HG02885 (cell line): ENCODE data around the gene COPS8.
A peak's percentile ranks its signal among the peaks of the same experiment; 100 is the strongest.

Experiments used
- ATAC-seq: cut with Tn5 transposase; IDR thresholded peaks from one replicate; pipeline ENCODE4 v1.9.1; 2021; ENCODE audit warnings: mild to moderate bottlenecking; ENCODE audit not compliant: unreplicated experiment, poor library complexity

The COPS8 gene

GRCh38 chr2:237097911-237098702 lies 12.4 kb downstream of the COPS8 start:
- no peak for ATAC-seq

GRCh38 chr2:237099804-237100203 lies 14.1 kb downstream of the COPS8 start:
- ATAC-seq = no peak

GRCh38 chr2:237101118-237101979 lies 15.7 kb downstream of the COPS8 start:
- ATAC-seq = no peak

- no peak for ATAC-seq
Observed at GRCh38 chr2:237102428-237102827, 16.7 kb downstream of the COPS8 start.

- no peak for ATAC-seq
Observed at GRCh38 chr2:237109421-237109934, 23.8 kb downstream of the COPS8 start.

GRCh38 chr2:237113026-237113795 lies 27.5 kb downstream of the COPS8 start:
- no peak for ATAC-seq

GRCh38 chr2:237115870-237116269 lies 30.2 kb downstream of the COPS8 start:
- no peak for ATAC-seq

- no peak for ATAC-seq
Observed at GRCh38 chr2:237116431-237116830, 30.7 kb downstream of the COPS8 start.

- ATAC-seq = no peak
Observed at GRCh38 chr2:237118025-237118424, 32.3 kb downstream of the COPS8 start.

GRCh38 chr2:237118561-237119155 lies 33.0 kb downstream of the COPS8 start:
- ATAC-seq = no peak

GRCh38 chr2:237120916-237121315 lies 35.2 kb downstream of the COPS8 start:
- no peak for ATAC-seq

- ATAC-seq = no peak
Observed at GRCh38 chr2:237121321-237121720, 35.6 kb downstream of the COPS8 start.

GRCh38 chr2:237122214-237122666 lies 36.6 kb downstream of the COPS8 start:
- ATAC-seq = peak; percentile 57

- no peak for ATAC-seq
Observed at GRCh38 chr2:237124820-237125219, 39.1 kb downstream of the COPS8 start.

- ATAC-seq = no peak
Observed at GRCh38 chr2:237125967-237126366, 40.3 kb downstream of the COPS8 start.

GRCh38 chr2:237126519-237127174 lies 41.0 kb downstream of the COPS8 start:
- ATAC-seq = no peak

- ATAC-seq = no peak
Observed at GRCh38 chr2:237128026-237128703, 42.5 kb downstream of the COPS8 start.

- ATAC-seq = no peak
Observed at GRCh38 chr2:237128845-237129592, 43.3 kb downstream of the COPS8 start.
